SW480 (cell line): ENCODE results near the gene IGFBPL1.

Experiments
- DNase-seq: peaks from one replicate; pipeline ENCODE4 v3.0.0-alpha.2; 2016; ENCODE audit warnings: low spot score

Gene IGFBPL1

DNA sequence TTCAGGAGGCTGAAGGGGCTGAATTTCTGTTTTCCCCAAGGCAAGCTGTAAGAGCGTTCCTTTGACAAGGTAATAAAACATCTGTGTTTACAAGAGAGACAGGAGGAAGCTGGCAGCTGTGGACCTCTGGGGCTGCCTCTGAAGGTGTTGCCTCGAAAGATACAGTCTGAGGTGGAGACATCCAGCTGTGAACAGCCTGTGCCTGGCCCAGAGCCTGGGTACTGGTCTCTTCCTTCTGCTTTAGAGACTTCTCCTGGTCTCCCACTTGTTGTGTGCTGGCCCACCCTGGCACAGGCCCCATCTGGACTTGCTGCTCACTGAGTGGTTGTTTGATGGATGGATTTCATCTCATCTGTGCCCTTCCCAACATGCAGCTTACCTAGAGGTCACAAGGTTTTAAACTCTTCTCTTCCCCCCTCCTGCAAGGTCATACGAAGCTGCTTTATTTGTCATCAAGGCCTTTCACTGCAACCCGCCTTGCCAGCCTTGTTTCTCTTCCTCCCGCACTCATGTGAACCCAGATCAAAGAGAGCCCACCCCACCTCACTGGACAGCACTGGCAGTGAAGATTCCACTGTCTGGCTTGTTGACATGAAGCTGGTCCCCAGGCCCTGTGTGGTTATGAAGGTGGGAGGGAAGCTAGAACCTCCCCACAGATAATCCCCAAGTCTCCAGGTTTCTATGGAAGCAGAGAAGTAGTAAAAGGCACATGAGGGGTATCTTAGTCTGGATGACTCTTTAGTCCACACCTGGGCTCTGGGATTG is 66.7 kb downstream of the IGFBPL1 start:
- no peak for DNase-seq

DNA sequence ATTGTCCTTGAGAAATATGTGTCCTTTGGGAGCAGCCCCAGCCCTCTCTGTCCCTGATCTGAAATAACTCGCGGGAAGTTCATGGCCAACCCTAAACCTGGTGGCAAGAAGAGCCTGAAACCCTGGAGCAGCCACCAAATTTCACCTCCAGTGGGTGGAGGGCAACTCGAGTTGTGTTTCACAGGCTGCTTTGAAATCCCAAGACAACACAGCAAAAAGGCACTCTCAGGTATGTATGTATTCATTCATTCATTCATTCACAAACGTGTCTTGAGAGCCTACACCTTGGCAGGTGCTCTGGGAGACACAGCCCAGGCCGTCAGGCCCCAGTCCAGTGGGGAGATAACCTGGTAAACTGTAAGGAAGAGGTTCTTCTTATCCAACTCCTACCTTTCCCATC is 67.4 kb downstream of the IGFBPL1 start:
- DNase-seq = no peak
